GM10248 (cell line): ENCODE results near the gene WDR5B.

Experiments used
- CTCF ChIA-PET: fragments of 300-600 bp; sonication (Branson Sonifier 250); formaldehyde crosslinking; extraction: SDS; loops from one replicate; lab custom pipeline; 2021; ENCODE audit warnings: antibody characterized with exemption; lab: Yijun Ruan, JAX
- POLR2A ChIA-PET: fragments of 350-650 bp; sonication (Branson Sonifier 250); formaldehyde crosslinking; extraction: SDS; loops from one replicate; lab custom pipeline; 2020; ENCODE audit warnings: antibody characterized with exemption; lab: Yijun Ruan, JAX
- DNase-seq: peaks from one replicate; pipeline ENCODE4 v3.0.0; 2012; ENCODE audit errors: extremely low spot score
- CTCF ChIP-seq: IDR thresholded peaks from 2 replicates; pipeline ENCODE4 v1.5.1; 2012; ENCODE audit warnings: mild to moderate bottlenecking, low read depth; ENCODE audit errors: extremely low read depth, missing control alignments, control extremely low read depth

The WDR5B gene

DNA sequence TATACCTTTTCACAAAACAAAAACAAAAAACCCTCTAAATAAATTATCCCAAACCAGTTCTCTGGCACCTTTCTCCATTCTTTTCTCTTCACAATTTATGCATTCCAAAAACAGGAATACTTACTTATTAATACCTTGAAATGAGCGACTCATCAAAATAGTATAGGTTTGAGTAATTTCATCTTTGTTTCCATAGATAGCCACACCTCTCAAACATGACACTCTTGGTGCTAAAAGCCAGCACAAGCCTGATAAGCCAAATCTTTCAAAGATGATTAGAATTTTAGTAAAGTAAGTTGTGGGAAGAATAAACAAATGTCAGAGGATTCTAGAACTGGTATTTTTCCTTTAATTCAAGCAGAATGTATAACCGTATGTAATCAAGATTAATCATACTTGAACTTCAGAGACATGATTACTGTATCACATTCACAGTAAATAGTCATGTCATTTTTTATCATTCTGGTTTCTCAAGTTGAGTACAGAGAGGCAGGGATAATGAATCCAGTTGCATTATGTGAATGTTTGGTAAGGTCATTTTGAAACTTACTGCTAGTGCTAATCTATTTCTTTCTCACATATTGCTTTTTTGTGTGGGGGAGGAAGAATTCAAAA is 12.1 kb upstream of the WDR5B start:
- POLR2A ChIA-PET = no interaction called here
- TF ChIP-seq CTCF = no peak
- no peak for DNase-seq
- CTCF ChIA-PET = no interaction called here

DNA sequence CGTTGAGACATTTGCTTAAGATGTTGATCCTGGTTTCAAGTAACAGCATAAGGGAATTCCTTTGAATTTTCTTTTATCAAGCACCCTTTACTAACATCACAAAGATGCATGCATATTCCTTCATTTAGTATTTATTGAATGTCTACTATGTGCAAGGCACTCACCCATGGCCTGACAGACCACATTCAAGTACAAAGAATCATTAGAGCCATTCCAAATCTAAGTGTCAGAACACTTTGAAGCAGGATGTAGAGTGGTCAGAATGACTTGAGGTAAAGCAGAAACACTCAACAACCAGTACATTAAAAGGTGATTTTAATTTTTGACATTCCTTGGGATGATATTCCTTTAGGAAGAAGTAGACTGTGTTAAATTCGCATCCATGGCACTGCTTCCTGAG is 6.0 kb upstream of the WDR5B start:
- CTCF ChIA-PET = no interaction called here
- POLR2A ChIA-PET = no interaction called here
- no peak for DNase-seq
- TF ChIP-seq CTCF = no peak

DNA sequence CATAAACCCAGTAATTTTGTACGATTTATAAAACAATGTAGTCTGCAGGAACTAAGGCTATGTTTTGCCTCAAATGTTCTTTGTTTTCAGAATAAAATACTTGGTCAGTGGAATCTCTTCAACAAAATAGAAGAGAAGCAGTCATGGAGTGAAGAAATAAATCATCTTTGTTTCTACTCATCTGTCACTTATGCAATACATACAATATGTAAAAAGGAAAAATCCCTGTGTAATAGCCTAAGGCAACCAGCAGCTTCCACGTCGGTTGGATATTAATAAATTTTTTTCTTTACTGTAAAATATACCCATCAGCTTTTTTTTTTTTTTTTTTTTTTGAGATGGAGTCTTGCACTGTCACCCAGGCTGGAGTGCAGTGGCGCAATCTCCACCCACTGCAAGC is 5.2 kb upstream of the WDR5B start:
- POLR2A ChIA-PET = interaction anchor here (0.6 kb wide), 1 partner anchor 9 kb away, joined by 5 read pairs; no protein-coding TSS in a partner anchor
- TF ChIP-seq CTCF = no peak
- CTCF ChIA-PET = interaction anchor here (0.6 kb wide), 1 partner anchor 35 kb away, joined by 3 read pairs; no protein-coding TSS in a partner anchor
- no peak for DNase-seq

DNA sequence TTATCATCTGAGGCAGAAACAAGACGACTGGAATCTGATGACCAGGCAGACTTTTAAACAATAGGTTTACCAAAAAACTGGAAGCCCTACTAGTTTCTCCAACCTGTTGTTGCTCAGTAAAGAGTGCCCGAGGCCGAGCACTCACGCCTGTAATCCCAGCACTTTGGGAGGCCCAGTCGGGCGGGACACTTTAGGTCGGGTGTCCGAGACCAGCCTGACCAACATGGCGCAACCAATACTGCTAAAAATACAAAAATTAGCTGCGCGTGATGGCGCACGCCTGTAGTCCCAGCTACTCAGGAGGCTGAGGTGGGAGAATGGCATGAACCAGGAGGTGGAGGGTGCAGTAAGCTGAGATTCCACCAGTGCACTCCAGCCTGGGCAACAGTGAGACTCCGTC is 1.1 kb upstream of the WDR5B start:
- DNase-seq = no peak
- TF ChIP-seq CTCF = no peak
- ChIA-PET POLR2A (interaction anchor here (1.4 kb wide), 1 partner anchor 315 kb away, joined by 5 read pairs; no protein-coding TSS in a partner anchor), CTCF (interaction anchor here (1.0 to 3.0 kb wide), 5 partner anchors 10 to 33 kb away, joined by 3 to 14 read pairs (median 3); partner anchors contain the start of gene FAM162A)

DNA sequence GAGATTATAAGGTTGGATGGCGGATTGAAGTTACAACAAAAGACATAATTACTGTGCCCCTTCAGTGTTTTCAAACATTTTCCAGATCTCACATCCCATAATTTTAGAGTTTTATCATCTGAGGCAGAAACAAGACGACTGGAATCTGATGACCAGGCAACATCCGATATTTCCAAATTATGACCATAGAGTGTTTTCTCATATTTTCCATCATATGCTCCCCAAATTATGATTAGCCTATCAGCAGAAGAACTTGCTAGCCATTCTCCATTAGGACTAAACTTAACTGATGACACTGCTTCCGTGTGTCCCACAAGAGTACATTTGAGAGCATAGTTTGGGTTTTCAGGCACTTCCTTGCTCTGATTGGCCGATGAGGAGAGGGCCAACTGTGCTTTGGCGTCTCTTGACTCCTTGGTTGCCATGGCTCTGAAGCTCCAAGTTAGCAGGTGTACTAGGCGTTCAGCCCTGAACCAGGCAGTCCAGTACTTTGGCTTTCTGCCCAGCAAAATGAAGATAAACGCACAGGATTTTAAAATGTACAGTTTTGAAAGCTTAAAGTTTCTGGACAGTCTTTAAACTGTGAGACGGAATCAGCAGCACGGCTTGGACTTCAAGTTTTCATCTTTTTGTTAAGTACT is 638 bp downstream of the WDR5B start:
- CTCF ChIA-PET = interaction anchor here (1.3 to 3.0 kb wide), 6 partner anchors 18 to 314 kb away, joined by 3 to 14 read pairs (median 7); partner anchors contain the start of gene FAM162A
- no peak for TF ChIP-seq CTCF
- POLR2A ChIA-PET = no interaction called here
- DNase-seq = peak; percentile 69

- no peak for DNase-seq
- no peak for TF ChIP-seq CTCF
- POLR2A ChIA-PET = no interaction called here
- CTCF ChIA-PET = interaction anchor here (1.4 to 3.0 kb wide), 2 partner anchors 21 to 30 kb away, joined by 4 to 14 read pairs; partner anchors contain the start of gene FAM162A
Observed at GRCh38 chr3:122414391-122414790, 1.5 kb downstream of the WDR5B start.
